Mesendoderm (in vitro differentiated cells): ENCODE results near the gene OBSL1.

Experiments
- DNase-seq: peaks from one replicate; pipeline ENCODE4 v3.0.0; 2013
- H2AK5ac ChIP-seq: 2 replicates; pipeline ENCODE4 v1.6.1; 2013; ENCODE audit warnings: low read length, inconsistent platforms
- H2BK120ac ChIP-seq: 2 replicates; pipeline ENCODE4 v1.6.1; 2013; ENCODE audit warnings: low read depth, mild to moderate bottlenecking, low read length, moderate library complexity, mixed read lengths
- H2BK15ac ChIP-seq: replicated peaks from 2 replicates; pipeline ENCODE4 v1.6.1; 2013; ENCODE audit warnings: low read depth, mild to moderate bottlenecking, moderate library complexity
- H2BK5ac ChIP-seq: 2 replicates; pipeline ENCODE4 v1.6.1; 2013; ENCODE audit warnings: low read length, inconsistent platforms
- H3K18ac ChIP-seq: 2 replicates; pipeline ENCODE4 v1.6.1; 2013; ENCODE audit warnings: mild to moderate bottlenecking, low read length, mixed read lengths
- H3K23ac ChIP-seq: one replicate; pipeline ENCODE4 v1.6.1; 2013; ENCODE audit warnings: low read length
- H3K27ac ChIP-seq: 2 replicates; pipeline ENCODE4 v1.5.1; 2013; ENCODE audit warnings: low read depth, mild to moderate bottlenecking, inconsistent platforms, low read length, moderate library complexity
- H3K27me3 ChIP-seq: 2 replicates; pipeline ENCODE4 v1.6.1; 2013; ENCODE audit warnings: low read length, control low read depth, mild to moderate bottlenecking, inconsistent platforms; ENCODE audit not compliant: insufficient read depth, poor library complexity
- H3K36me3 ChIP-seq: 2 replicates; pipeline ENCODE4 v1.6.1; 2013; ENCODE audit warnings: low read length, inconsistent platforms; ENCODE audit not compliant: control insufficient read depth, insufficient read depth
- H3K4ac ChIP-seq: one replicate; pipeline ENCODE4 v1.6.1; 2013; ENCODE audit warnings: low read depth, mild to moderate bottlenecking, low read length, moderate library complexity
- H3K4me1 ChIP-seq: 2 replicates; pipeline ENCODE4 v1.6.1; 2013; ENCODE audit warnings: low read depth, low read length, inconsistent platforms; ENCODE audit not compliant: control insufficient read depth
- H3K4me2 ChIP-seq: 2 replicates; pipeline ENCODE4 v1.6.1; 2013; ENCODE audit warnings: low read length
- H3K4me3 ChIP-seq: 2 replicates; pipeline ENCODE4 v1.5.1; 2013; ENCODE audit warnings: mild to moderate bottlenecking, low read length
- H3K56ac ChIP-seq: one replicate; pipeline ENCODE4 v1.6.1; 2013; ENCODE audit warnings: low read length
- H3K79me1 ChIP-seq: 2 replicates; pipeline ENCODE4 v1.6.1; 2013; ENCODE audit warnings: low read length, inconsistent platforms
- H3K79me2 ChIP-seq: 2 replicates; pipeline ENCODE4 v1.6.1; 2013; ENCODE audit warnings: mild to moderate bottlenecking, low read length; ENCODE audit not compliant: control insufficient read depth, insufficient read depth
- H3K9ac ChIP-seq: 2 replicates; pipeline ENCODE4 v1.6.1; 2013; ENCODE audit warnings: low read length, inconsistent platforms
- H4K5ac ChIP-seq: one replicate; pipeline ENCODE4 v1.6.1; 2013; ENCODE audit warnings: low read length
- H4K8ac ChIP-seq: one replicate; pipeline ENCODE4 v1.6.1; 2013; ENCODE audit warnings: low read depth, mild to moderate bottlenecking, control low read depth, low read length, moderate library complexity
- WGBS: extraction: QIAGEN DNeasy Blood & Tissue Kit; methylation state at CpG from one replicate; pipeline ENCODE4 v1.1.7; 2013; ENCODE audit warnings: low lambda C conversion rate, missing lambda C conversion rate; ENCODE audit not compliant: insufficient coverage; ENCODE audit errors: extremely low coverage; 5-methylcytosine and 5-hydroxymethylcytosine counted together

The OBSL1 gene

DNA sequence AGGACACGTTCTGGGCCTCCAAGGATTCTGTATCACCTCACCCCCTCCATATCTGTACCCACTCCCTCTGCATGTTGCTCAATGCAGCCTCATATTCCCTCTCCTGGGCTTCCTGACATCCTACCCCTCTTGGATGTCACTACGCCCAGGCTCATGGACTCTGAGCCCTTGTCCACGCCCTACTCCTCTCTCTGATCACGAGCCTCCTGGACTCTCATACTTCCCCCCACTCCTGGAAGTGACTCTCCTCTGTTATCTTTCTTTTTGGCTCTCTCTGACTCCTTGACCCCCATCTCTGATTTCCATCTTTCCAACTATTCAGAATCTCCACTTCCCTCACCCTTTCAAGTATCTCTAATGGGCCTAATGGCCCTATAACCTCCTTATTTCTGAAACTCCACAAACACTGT, 25.4 kb downstream of the OBSL1 start:
- Histone ChIP-seq H3K4me3 (no peak overlapping the region), H3K27ac (no peak overlapping the region), H2BK120ac (no peak overlapping the region), H3K56ac (no peak overlapping the region), H4K5ac (no peak overlapping the region), H2BK15ac (no peak overlapping the region), H3K4me1 (peaks cover 4% of the 10 kb centered on the region), H3K36me3 (peaks cover 2% of the 10 kb centered on the region), H2BK5ac (no peak overlapping the region), H3K79me2 (no peaks in the 10 kb centered on the region), H3K4me2 (no peak overlapping the region), H3K18ac (no peak overlapping the region), H4K8ac (no peak overlapping the region), H2AK5ac (no peak overlapping the region), H3K9ac (no peak overlapping the region), H3K79me1 (peaks cover 4% of the 10 kb centered on the region), H3K23ac (no peak overlapping the region), H3K4ac (no peak overlapping the region), H3K27me3 (no peaks in the 10 kb centered on the region)
- DNase-seq, result no peak
- WGBS, result no CpG with 5 or more reads among the region's 4 CpGs

DNA sequence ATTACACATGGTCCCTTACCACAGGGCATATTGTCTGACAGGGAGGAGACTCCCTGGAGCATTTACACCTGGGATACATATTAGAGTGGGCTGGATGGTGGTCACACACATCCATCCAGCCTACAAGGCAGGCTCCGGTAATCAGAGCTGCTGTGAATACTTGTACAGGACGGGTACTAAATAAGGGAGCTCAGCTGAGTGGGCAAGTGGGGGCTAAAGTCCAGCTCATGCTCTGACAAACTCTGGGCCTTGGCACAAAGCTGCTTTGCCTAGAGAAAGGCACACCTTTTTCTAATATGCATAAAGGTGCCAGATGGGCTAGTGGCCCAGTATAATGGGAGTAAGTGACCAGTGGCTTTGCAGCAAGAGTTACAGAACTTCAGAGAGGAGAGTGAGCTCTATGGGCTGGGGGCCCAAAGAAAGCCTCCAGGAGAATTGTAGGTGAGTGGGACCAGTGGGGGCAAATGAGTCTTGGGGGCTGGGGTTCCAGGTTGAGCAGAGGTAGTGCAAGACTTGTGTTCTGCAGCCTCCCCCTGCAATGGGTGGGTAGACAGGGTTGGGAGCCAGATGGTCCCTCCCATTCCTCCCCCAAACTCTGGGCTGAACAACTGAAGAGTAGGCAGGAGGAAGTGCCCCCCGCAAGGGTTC, 25.9 kb downstream of the OBSL1 start:
- H3K56ac ChIP-seq, result no peak overlapping the region
- H3K23ac ChIP-seq, result no peak overlapping the region
- H2BK5ac ChIP-seq, result no peak overlapping the region
- H2BK120ac ChIP-seq, result no peak overlapping the region
- no peak overlapping the region for H3K18ac ChIP-seq
- no peak overlapping the region for H2BK15ac ChIP-seq
- no peak overlapping the region for H3K9ac ChIP-seq
- H4K5ac ChIP-seq, result no peak overlapping the region
- no peaks in the 10 kb centered on the region for H3K27me3 ChIP-seq
- H3K79me2 ChIP-seq, result no peaks in the 10 kb centered on the region
- no peak overlapping the region for H4K8ac ChIP-seq
- WGBS, result no CpG with 5 or more reads among the region's 3 CpGs
- H3K79me1 ChIP-seq, result peaks cover 4% of the 10 kb centered on the region
- no peak for DNase-seq
- H3K4me1 ChIP-seq, result peaks cover 4% of the 10 kb centered on the region
- no peak overlapping the region for H3K4ac ChIP-seq
- H3K36me3 ChIP-seq, result peaks cover 4% of the 10 kb centered on the region
- H2AK5ac ChIP-seq, result no peak overlapping the region
- H3K4me2 ChIP-seq, result no peak overlapping the region
- H3K4me3 ChIP-seq, result no peak overlapping the region
- no peak overlapping the region for H3K27ac ChIP-seq

DNA sequence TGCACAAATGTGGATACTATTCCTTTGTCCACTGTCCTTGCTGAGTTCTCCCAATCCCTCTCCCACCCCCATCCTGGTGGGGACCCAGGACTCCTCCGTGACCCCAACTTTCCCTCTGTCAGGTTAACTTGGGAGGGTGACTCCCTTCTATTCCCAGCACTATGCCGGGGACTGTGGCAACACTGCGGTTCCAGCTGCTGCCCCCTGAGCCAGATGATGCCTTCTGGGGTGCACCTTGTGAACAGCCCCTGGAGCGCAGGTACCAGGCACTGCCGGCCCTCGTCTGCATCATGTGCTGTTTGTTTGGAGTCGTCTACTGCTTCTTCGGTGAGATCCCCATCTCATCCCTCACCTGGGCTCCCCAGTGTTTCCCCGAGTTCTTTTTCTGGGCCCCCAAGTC, 26.8 kb downstream of the OBSL1 start:
- no peak overlapping the region for H4K8ac ChIP-seq
- peak overlapping the region; percentile 25 for H3K56ac ChIP-seq
- no peak for DNase-seq
- H3K18ac ChIP-seq, result no peak overlapping the region
- H3K4me1 ChIP-seq, result peaks cover 4% of the 10 kb centered on the region
- H3K9ac ChIP-seq, result peak overlapping the region; percentile 63
- peaks cover 4% of the 10 kb centered on the region for H3K79me1 ChIP-seq
- no peak overlapping the region for H4K5ac ChIP-seq
- no peaks in the 10 kb centered on the region for H3K27me3 ChIP-seq
- no peak overlapping the region for H2BK5ac ChIP-seq
- H2BK120ac ChIP-seq, result no peak overlapping the region
- no peak overlapping the region for H2BK15ac ChIP-seq
- no peaks in the 10 kb centered on the region for H3K79me2 ChIP-seq
- H3K4me3 ChIP-seq, result no peak overlapping the region
- H3K36me3 ChIP-seq, result peaks cover 7% of the 10 kb centered on the region
- peak overlapping the region; percentile 62 for H3K4me2 ChIP-seq
- no peak overlapping the region for H3K27ac ChIP-seq
- no peak overlapping the region for H2AK5ac ChIP-seq
- WGBS, result no CpG with 5 or more reads among the region's 9 CpGs
- no peak overlapping the region for H3K4ac ChIP-seq
- no peak overlapping the region for H3K23ac ChIP-seq

DNA sequence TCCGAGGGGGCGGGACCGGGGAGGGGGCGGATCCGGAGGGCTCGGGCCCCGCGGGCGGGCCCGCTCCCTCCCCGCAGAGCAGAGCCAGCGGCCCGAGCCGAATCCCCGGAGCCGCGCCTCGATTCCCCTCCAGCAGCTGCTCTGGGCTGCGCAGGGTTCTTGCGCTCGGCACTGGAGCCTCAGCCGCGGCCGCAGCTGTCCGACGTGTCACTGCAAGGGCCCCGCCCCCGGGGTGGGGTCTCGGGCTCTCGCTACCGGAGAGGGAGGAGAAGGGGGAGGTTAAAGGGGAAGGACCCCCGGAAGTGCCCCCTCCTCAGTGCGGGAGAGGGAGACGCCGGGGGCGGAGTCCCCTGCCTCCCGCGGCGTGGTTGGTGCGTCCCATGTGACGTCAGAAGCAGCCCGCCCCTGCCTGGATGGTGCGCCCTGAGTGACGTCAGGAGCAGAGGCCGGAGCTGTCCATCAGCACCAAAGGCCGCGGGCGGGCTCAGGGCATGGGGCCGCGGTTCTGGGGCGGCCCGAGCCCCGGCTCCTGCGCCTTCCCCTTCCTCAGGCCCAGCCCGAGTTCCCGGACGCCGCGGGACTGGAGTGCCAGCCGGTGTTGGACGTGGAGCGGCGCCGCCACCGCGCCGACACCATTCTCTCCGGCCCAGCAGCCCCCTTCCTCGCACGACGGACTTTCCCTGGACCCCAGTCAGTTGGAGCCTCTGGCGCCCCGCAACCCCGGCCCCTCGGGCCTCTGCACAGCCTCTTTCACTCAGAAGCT, 27.6 kb downstream of the OBSL1 start, which contains the start of the genes CHPF and TMEM198:
Gene CHPF (minus strand): TSS at position 214 of the 763 bp plus-strand sequence. CDS start 271 bp downstream, outside the sequence.
Gene TMEM198 (plus strand): TSS at position 433 of the 763 bp plus-strand sequence. CDS start 700 bp downstream, outside the sequence.
- Histone ChIP-seq H3K27me3 (no peaks in the 10 kb centered on the region), H3K27ac (peak within 1 kb of the TSS; percentile 92), H3K4me2 (peak within 1 kb of the TSS; percentile 80), H3K4ac (peak within 1 kb of the TSS; percentile 77), H2BK15ac (no peak within 1 kb of the TSS), H3K36me3 (peaks cover 7% of the 10 kb centered on the region), H2AK5ac (no peak within 1 kb of the TSS), H3K9ac (peak within 1 kb of the TSS; percentile 92), H2BK5ac (no peak within 1 kb of the TSS), H3K79me1 (peaks cover 4% of the 10 kb centered on the region), H4K5ac (no peak within 1 kb of the TSS), H3K4me1 (peaks cover 4% of the 10 kb centered on the region), H3K4me3 (peak within 1 kb of the TSS; percentile 93), H3K79me2 (no peaks in the 10 kb centered on the region), H3K18ac (peak within 1 kb of the TSS; percentile 7), H3K56ac (peak within 1 kb of the TSS; percentile 95), H2BK120ac (no peak within 1 kb of the TSS), H3K23ac (peak within 1 kb of the TSS; percentile 15), H4K8ac (no peak within 1 kb of the TSS)
- DNase-seq, result peak; percentile 100
- no CpG with 5 or more reads among the region's 75 CpGs for WGBS

GRCh38 chr2:219542931-219543595, 28.3 kb downstream of the OBSL1 start:
- H3K56ac ChIP-seq, result peak overlapping the region; percentile 95
- no peak overlapping the region for H2AK5ac ChIP-seq
- H3K79me2 ChIP-seq, result no peaks in the 10 kb centered on the region
- DNase-seq, result peak; percentile 41
- peak overlapping the region; percentile 93 for H3K4me3 ChIP-seq
- peaks cover 7% of the 10 kb centered on the region for H3K36me3 ChIP-seq
- no peak overlapping the region for H4K8ac ChIP-seq
- H3K27me3 ChIP-seq, result no peaks in the 10 kb centered on the region
- H3K27ac ChIP-seq, result peak overlapping the region; percentile 92
- peak overlapping the region; percentile 7 for H3K18ac ChIP-seq
- H3K23ac ChIP-seq, result peak overlapping the region; percentile 15
- peak overlapping the region; percentile 92 for H3K9ac ChIP-seq
- no peak overlapping the region for H2BK120ac ChIP-seq
- H3K4me2 ChIP-seq, result peak overlapping the region; percentile 80
- H3K79me1 ChIP-seq, result peaks cover 4% of the 10 kb centered on the region
- H3K4ac ChIP-seq, result peak overlapping the region; percentile 77
- no peak overlapping the region for H4K5ac ChIP-seq
- H2BK15ac ChIP-seq, result no peak overlapping the region
- H3K4me1 ChIP-seq, result peaks cover 5% of the 10 kb centered on the region
- H2BK5ac ChIP-seq, result no peak overlapping the region
- no CpG with 5 or more reads among the region's 66 CpGs for WGBS
